ENCODE results near the gene CLDN4. TPM values are rescaled to one million over a fixed set of nuclear protein-coding genes. Genes with fewer than 3 reads are reported as not detected.

The CLDN4 gene
- total and polyA plus RNA-seq, 9 of the 15 experiments (the other 6 are each of a cell fraction or from before 2014, with no cell fraction given), result 0.05 to 0.60 (median 0.06) TPM; not detected in 3

DNA sequence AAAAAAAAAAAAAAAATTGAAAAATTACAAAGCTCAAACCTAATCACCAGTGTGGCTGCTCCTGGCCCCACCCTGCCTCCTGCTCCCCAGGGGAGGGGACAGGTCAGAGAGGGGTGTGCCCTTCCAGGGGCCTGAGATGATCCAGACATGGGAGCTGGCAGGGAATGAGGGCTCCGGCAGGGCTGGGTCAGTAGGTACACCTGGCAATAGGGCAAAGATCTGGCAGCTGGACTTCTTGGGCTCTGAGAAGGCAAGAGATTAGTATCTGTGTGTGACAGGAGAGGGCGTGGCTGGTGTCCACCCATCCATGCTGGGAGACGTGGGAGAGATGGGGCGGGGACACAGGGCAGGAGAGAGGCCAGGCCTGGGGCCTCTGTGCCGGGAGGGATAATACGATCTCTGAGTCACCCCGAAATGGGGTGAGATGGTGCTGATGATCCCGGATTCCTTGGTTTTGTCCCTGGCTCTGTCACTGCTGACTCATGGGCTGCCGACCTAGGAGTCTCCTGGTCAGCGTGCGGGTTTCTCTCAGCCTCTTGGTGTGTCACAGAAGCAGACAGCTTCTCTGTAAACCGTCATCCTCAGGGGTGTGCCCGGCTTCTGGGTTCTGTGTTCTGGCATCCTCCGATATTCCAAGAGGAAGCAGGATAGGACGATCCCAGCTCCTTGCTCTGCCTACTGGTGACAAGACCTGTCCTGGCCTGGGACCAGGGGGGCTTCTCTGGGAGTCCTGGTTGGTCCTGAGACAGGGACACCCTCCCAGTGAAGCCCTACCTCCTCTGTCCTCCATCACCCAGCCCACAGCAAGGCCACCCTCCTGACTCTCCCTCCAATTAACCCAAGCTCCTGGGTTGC, 8.2 kb upstream of the CLDN4 start (continued):
- TF ChIP-seq NFIX (CRISPR knock-in tag; IDR thresholded peaks at IDR 0.05; ENCODE audit: low read depth) (no peak), JUN (IDR thresholded peaks at IDR 0.05; ENCODE audit: borderline replicate concordance, low read depth, low read length) (peak; percentile 94), JUN (CRISPR knock-in tag; IDR thresholded peaks at IDR 0.05; ENCODE audit: borderline replicate concordance) (no peak; the same call in 1 of the 2 replicates), FOSL1 (tag; conservative IDR thresholded peaks at IDR 0.05) (peak; percentile 99), GTF2F1 (IDR thresholded peaks at IDR 0.05; ENCODE audit: low read depth, low read length) (no peak), MTA1 (IDR thresholded peaks at IDR 0.05; ENCODE audit: borderline replicate concordance) (peak; percentile 60), MAZ (CRISPR knock-in tag; conservative IDR thresholded peaks at IDR 0.05 in 1 of 2, IDR thresholded peaks at IDR 0.05 in 1 of 2) (peak; percentile 37 to 80; a peak in 3 of 4 replicates), ZNF589 (CRISPR knock-in tag; IDR thresholded peaks at IDR 0.05; ENCODE audit: low read depth) (0 out of 2 replicates have a peak, but pooled peaks have one; percentile 52), SETDB1 (IDR thresholded peaks at IDR 0.05; ENCODE audit: low read length) (no peak), ZNF121 (CRISPR knock-in tag; conservative IDR thresholded peaks at IDR 0.05) (no peak), HNRNPK (IDR thresholded peaks at IDR 0.05; ENCODE audit: low read depth, low read length, poor library complexity, severe bottlenecking) (no peak), TEAD4 (IDR thresholded peaks at IDR 0.05; ENCODE audit: low read length) (peak; percentile 56; the same call in 1 of the 2 replicates), TEAD4 (CRISPR knock-in tag; IDR thresholded peaks at IDR 0.05; ENCODE audit: borderline replicate concordance) (no peak)
- TF ChIP-seq, protein P1, sequence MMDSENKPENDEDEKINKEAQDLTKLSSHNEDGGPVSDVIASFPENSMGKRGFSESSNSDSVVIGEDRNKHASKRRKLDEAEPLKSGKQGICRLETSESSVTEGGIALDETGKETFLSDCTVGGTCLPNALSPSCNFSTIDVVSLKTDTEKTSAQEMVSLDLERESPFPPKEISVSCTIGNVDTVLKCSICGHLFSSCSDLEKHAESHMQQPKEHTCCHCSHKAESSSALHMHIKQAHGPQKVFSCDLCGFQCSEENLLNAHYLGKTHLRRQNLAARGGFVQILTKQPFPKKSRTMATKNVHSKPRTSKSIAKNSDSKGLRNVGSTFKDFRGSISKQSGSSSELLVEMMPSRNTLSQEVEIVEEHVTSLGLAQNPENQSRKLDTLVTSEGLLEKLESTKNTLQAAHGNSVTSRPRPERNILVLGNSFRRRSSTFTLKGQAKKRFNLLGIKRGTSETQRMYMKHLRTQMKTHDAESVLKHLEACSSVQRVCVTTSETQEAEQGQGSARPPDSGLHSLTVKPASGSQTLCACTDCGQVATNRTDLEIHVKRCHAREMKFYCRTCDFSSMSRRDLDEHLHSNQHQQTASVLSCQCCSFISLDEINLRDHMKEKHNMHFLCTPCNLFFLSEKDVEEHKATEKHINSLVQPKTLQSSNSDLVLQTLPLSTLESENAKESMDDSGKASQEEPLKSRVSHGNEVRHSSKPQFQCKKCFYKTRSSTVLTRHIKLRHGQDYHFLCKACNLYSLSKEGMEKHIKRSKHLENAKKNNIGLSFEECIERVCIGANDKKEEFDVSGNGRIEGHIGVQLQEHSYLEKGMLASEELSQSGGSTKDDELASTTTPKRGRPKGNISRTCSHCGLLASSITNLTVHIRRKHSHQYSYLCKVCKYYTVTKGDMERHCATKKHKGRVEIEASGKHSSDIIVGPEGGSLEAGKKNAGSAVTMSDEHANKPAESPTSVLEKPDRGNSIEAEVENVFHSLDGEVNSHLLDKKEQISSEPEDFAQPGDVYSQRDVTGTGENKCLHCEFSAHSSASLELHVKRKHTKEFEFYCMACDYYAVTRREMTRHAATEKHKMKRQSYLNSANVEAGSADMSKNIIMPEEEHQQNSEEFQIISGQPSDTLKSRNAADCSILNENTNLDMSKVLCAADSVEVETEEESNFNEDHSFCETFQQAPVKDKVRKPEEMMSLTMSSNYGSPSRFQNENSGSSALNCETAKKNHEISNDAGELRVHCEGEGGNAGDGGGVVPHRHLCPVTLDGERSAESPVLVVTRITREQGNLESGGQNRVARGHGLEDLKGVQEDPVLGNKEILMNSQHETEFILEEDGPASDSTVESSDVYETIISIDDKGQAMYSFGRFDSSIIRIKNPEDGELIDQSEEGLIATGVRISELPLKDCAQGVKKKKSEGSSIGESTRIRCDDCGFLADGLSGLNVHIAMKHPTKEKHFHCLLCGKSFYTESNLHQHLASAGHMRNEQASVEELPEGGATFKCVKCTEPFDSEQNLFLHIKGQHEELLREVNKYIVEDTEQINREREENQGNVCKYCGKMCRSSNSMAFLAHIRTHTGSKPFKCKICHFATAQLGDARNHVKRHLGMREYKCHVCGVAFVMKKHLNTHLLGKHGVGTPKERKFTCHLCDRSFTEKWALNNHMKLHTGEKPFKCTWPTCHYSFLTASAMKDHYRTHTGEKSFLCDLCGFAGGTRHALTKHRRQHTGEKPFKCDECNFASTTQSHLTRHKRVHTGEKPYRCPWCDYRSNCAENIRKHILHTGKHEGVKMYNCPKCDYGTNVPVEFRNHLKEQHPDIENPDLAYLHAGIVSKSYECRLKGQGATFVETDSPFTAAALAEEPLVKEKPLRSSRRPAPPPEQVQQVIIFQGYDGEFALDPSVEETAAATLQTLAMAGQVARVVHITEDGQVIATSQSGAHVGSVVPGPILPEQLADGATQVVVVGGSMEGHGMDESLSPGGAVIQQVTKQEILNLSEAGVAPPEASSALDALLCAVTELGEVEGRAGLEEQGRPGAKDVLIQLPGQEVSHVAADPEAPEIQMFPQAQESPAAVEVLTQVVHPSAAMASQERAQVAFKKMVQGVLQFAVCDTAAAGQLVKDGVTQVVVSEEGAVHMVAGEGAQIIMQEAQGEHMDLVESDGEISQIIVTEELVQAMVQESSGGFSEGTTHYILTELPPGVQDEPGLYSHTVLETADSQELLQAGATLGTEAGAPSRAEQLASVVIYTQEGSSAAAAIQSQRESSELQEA (IDR thresholded peaks at IDR 0.05; ENCODE audit: low read depth), result no peak
- TF ChIP-seq, protein P2, sequence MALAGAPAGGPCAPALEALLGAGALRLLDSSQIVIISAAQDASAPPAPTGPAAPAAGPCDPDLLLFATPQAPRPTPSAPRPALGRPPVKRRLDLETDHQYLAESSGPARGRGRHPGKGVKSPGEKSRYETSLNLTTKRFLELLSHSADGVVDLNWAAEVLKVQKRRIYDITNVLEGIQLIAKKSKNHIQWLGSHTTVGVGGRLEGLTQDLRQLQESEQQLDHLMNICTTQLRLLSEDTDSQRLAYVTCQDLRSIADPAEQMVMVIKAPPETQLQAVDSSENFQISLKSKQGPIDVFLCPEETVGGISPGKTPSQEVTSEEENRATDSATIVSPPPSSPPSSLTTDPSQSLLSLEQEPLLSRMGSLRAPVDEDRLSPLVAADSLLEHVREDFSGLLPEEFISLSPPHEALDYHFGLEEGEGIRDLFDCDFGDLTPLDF (CRISPR knock-in tag; IDR thresholded peaks at IDR 0.05), result no peak
- TF ChIP-seq, protein P3, sequence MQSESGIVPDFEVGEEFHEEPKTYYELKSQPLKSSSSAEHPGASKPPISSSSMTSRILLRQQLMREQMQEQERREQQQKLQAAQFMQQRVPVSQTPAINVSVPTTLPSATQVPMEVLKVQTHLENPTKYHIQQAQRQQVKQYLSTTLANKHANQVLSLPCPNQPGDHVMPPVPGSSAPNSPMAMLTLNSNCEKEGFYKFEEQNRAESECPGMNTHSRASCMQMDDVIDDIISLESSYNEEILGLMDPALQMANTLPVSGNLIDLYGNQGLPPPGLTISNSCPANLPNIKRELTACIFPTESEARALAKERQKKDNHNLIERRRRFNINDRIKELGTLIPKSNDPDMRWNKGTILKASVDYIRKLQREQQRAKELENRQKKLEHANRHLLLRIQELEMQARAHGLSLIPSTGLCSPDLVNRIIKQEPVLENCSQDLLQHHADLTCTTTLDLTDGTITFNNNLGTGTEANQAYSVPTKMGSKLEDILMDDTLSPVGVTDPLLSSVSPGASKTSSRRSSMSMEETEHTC (IDR thresholded peaks at IDR 0.05), result 0 out of 2 replicates have a peak, but pooled peaks have one; percentile 15

Measured in K562 (cell line).